Neural cell (in vitro differentiated cells): ENCODE data around the gene TRIM43.
"Not testable (repeated sequence)": the region's sequence is repeated elsewhere in the genome, so short reads cannot be mapped to it uniquely, and the experiment has no call there.

Source experiments
- EP300 ChIP-seq: fragments of 450-650 bp; conservative IDR thresholded peaks from 2 replicates; pipeline ENCODE4 v1.6.1; 2014; ENCODE audit warnings: antibody characterized with exemption, mild to moderate bottlenecking, moderate library complexity; ENCODE audit not compliant: poor library complexity, severe bottlenecking
- EZH2 ChIP-seq: fragments of 200-600, 300-800 bp; shearing (Covaris generic), sonication (generic); IDR thresholded peaks from 2 replicates; pipeline ENCODE4 v1.6.1; 2014; ENCODE audit warnings: antibody characterized with exemption, low read length, borderline replicate concordance, mild to moderate bottlenecking; ENCODE audit not compliant: insufficient read depth, poor library complexity, severe bottlenecking
- POLR2AphosphoS5 ChIP-seq: IDR thresholded peaks from 2 replicates; pipeline ENCODE4 v1.6.1; 2012
- REST ChIP-seq: IDR thresholded peaks from 2 replicates; pipeline ENCODE4 v1.6.1; 2012; ENCODE audit warnings: borderline replicate concordance
- SMC3 ChIP-seq: fragments of 450-650 bp; conservative IDR thresholded peaks from 2 replicates; pipeline ENCODE4 v1.6.1; 2014; ENCODE audit warnings: antibody characterized with exemption, mild to moderate bottlenecking, moderate library complexity; ENCODE audit not compliant: poor library complexity
- TAF1 ChIP-seq: IDR thresholded peaks from 2 replicates; pipeline ENCODE4 v1.6.1; 2012; ENCODE audit warnings: low read depth
- TF ChIP-seq, protein P1 (sequence below): fragments of 450-650 bp; IDR thresholded peaks from 2 replicates; pipeline ENCODE4 v1.5.1; 2014; ENCODE audit warnings: antibody characterized with exemption, mild to moderate bottlenecking, moderate library complexity; ENCODE audit not compliant: poor library complexity, severe bottlenecking

GRCh38 chr2:95589777-95590536 lies 1.8 kb upstream of the TRIM43 start:
- TF ChIP-seq, protein P1, sequence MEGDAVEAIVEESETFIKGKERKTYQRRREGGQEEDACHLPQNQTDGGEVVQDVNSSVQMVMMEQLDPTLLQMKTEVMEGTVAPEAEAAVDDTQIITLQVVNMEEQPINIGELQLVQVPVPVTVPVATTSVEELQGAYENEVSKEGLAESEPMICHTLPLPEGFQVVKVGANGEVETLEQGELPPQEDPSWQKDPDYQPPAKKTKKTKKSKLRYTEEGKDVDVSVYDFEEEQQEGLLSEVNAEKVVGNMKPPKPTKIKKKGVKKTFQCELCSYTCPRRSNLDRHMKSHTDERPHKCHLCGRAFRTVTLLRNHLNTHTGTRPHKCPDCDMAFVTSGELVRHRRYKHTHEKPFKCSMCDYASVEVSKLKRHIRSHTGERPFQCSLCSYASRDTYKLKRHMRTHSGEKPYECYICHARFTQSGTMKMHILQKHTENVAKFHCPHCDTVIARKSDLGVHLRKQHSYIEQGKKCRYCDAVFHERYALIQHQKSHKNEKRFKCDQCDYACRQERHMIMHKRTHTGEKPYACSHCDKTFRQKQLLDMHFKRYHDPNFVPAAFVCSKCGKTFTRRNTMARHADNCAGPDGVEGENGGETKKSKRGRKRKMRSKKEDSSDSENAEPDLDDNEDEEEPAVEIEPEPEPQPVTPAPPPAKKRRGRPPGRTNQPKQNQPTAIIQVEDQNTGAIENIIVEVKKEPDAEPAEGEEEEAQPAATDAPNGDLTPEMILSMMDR: not testable (repeated sequence)
- TF ChIP-seq EZH2, REST, POLR2AphosphoS5, SMC3, TAF1, EP300: not testable (repeated sequence)
